ENCODE results near the gene ARL4D. TPM values are rescaled to one million over a fixed set of nuclear protein-coding genes. Genes with fewer than 3 reads are reported as not detected.
A peak's percentile ranks its signal among the peaks of the same experiment; 100 is the strongest.

Gene ARL4D
- total RNA-seq, 1 experiment from 2014 or later, result 4.5 TPM

- Histone ChIP-seq H3K4me1 (ENCODE audit: control insufficient read depth, insufficient read depth, low read length) (peaks cover 12% of the 10 kb centered on the region), H3K27ac (ENCODE audit: low read length) (peak overlapping the region; percentile 94), H3K4me3 (ENCODE audit: low read depth in 2 of 2, low read length in 2 of 2) (peak overlapping the region; percentile 27 to 50), H3K36me3 (ENCODE audit: control insufficient read depth, insufficient read depth, low read length) (no peaks in the 10 kb centered on the region), H3K27me3 (ENCODE audit: control insufficient read depth, insufficient read depth, low read length) (no peaks in the 10 kb centered on the region), H3K9me3 (ENCODE audit: control insufficient read depth, insufficient read depth, low read depth, low read length) (no peaks in the 10 kb centered on the region)
- intact Hi-C loops (cut with micrococcal nuclease; ENCODE audit: unreplicated experiment) (no loop called here), in situ Hi-C loops (cut with HindIII; ENCODE audit: low pct_unique_long_range_greater_than_20kb, low sequenced_read_pairs) (no loop called here)
- ChIA-PET POLR2A (interaction anchor here (0.6 to 2.1 kb wide), 8 partner anchors 8 to 233 kb away, joined by 3 to 19 read pairs (median 4); no protein-coding TSS in a partner anchor), CTCF (no interaction called here)
- peak; percentile 77 for ATAC-seq
- TF ChIP-seq CTCF (IDR thresholded peaks at IDR 0.05), result 0 out of 2 replicates have a peak, but pooled peaks have one; percentile 4
- 0 out of 2 replicates have a peak, but pooled peaks have one; percentile 6 for TF ChIP-seq POLR2AphosphoS5 (IDR thresholded peaks at IDR 0.05; ENCODE audit: low read depth, low read length)
- no peak for TF ChIP-seq TCF7L2 (IDR thresholded peaks at IDR 0.05; ENCODE audit: low read depth, low read length)
- TF ChIP-seq SIN3A (IDR thresholded peaks at IDR 0.05; ENCODE audit: borderline replicate concordance, insufficient read depth, low read depth, low read length), result no peak
- no TSS peak for BruUV-seq (replicated peaks)
- no peak for DNase-seq (ENCODE audit: low read depth, low spot score)
Measured at GRCh38 chr17:43368740-43369506, 29.9 kb upstream of the ARL4D start.

GRCh38 chr17:43369986-43370385 is 28.8 kb upstream of the ARL4D start:
- Histone ChIP-seq H3K4me3 (ENCODE audit: low read depth in 2 of 2, low read length in 2 of 2) (no peak overlapping the region), H3K9me3 (ENCODE audit: control insufficient read depth, insufficient read depth, low read depth, low read length) (no peaks in the 10 kb centered on the region), H3K27ac (ENCODE audit: low read length) (peak overlapping the region; percentile 94), H3K4me1 (ENCODE audit: control insufficient read depth, insufficient read depth, low read length) (peaks cover 12% of the 10 kb centered on the region), H3K27me3 (ENCODE audit: control insufficient read depth, insufficient read depth, low read length) (no peaks in the 10 kb centered on the region), H3K36me3 (ENCODE audit: control insufficient read depth, insufficient read depth, low read length) (no peaks in the 10 kb centered on the region)
- ATAC-seq, result no peak
- in situ Hi-C loops (cut with HindIII; ENCODE audit: low pct_unique_long_range_greater_than_20kb, low sequenced_read_pairs), result no loop called here
- BruUV-seq (replicated peaks), result no TSS peak
- POLR2A ChIA-PET, result interaction anchor here (0.7 kb wide), 1 partner anchor 232 kb away, joined by 5 read pairs; no protein-coding TSS in a partner anchor
- CTCF ChIA-PET, result no interaction called here
- DNase-seq (ENCODE audit: low read depth, low spot score), result no peak
- TF ChIP-seq REST (IDR thresholded peaks at IDR 0.05; ENCODE audit: insufficient read depth in 1 of 2, low read depth in 2 of 2, low read length in 1 of 2), result no peak
- TF ChIP-seq TCF7L2 (IDR thresholded peaks at IDR 0.05; ENCODE audit: low read depth, low read length), result no peak
- no peak for TF ChIP-seq POLR2AphosphoS5 (IDR thresholded peaks at IDR 0.05; ENCODE audit: low read depth, low read length)
- TF ChIP-seq SIN3A (IDR thresholded peaks at IDR 0.05; ENCODE audit: borderline replicate concordance, insufficient read depth, low read depth, low read length), result no peak
- TF ChIP-seq CTCF (IDR thresholded peaks at IDR 0.05), result no peak
- intact Hi-C loops (cut with micrococcal nuclease; ENCODE audit: unreplicated experiment), result no loop called here

Data from Panc1 (cell line).